ENCODE results near the gene ARMC10. TPM values are rescaled to one million over a fixed set of nuclear protein-coding genes. Genes with fewer than 3 reads are reported as not detected.

The ARMC10 gene
- total and polyA plus RNA-seq, 9 of the 15 experiments (the other 6 are each of a cell fraction or from before 2014, with no cell fraction given): 17.0 to 113 (median 72.6) TPM

DNA sequence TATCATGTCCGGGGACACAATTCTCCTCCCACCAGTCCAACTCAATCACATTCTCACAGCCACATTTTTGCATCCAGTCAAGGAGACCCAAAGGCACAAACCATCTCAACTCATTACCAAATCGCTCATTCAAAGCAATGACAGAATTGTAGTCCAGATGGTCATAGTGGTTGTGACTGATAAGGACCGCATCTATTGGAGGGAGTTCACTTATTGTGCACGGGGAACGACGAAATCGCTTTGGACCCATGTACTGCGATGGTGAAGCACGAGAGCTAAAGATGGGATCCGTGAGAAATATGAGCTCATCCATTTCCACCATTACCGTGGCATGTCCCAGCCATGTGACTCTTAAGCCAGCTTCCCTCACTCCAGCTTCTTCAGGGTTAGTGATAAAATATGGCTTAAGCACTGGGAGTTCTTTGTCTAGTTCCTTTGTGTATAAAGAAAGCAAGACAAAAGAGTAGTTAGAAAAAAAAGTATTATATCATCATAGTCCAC lies 44.9 kb downstream of the ARMC10 start (continued):
- TF ChIP-seq ZNF318 (IDR thresholded peaks at IDR 0.05; ENCODE audit: borderline replicate concordance in 1 of 2, low read depth in 1 of 2) (peak in 1 of 2 experiments; percentile 94; a peak in 2 of 4 replicates), MYNN (IDR thresholded peaks at IDR 0.05) (peak; percentile 94), MYNN (CRISPR knock-in tag; IDR thresholded peaks at IDR 0.05) (no peak), C11orf30 (IDR thresholded peaks at IDR 0.05; ENCODE audit: low read depth) (no peak), FOXK1 (CRISPR knock-in tag; IDR thresholded peaks at IDR 0.05; ENCODE audit: borderline replicate concordance) (0 out of 2 replicates have a peak, but pooled peaks have one; percentile 82), MTA2 (IDR thresholded peaks at IDR 0.05; ENCODE audit: low read depth) (peak; percentile 97), CEBPG (CRISPR knock-in tag; IDR thresholded peaks at IDR 0.05) (peak; percentile 47; the same call in 1 of the 2 replicates), CEBPG (tag; conservative IDR thresholded peaks at IDR 0.05 in 1 of 2, IDR thresholded peaks at IDR 0.05 in 1 of 2) (peak in 1 of 2 experiments; percentile 78; a peak in 2 of 4 replicates), ZBTB17 (CRISPR knock-in tag; IDR thresholded peaks at IDR 0.05) (peak; percentile 58; the same call in 1 of the 2 replicates), HDGF (IDR thresholded peaks at IDR 0.05) (no peak), PKNOX1 (IDR thresholded peaks at IDR 0.05) (peak; percentile 89), ATF4 (CRISPR knock-in tag; IDR thresholded peaks at IDR 0.05) (no peak), ZNF217 (CRISPR knock-in tag; IDR thresholded peaks at IDR 0.05) (no peak), PHF8 (IDR thresholded peaks at IDR 0.05; ENCODE audit: borderline replicate concordance, low read length) (no peak)
- TF ChIP-seq, protein P1, sequence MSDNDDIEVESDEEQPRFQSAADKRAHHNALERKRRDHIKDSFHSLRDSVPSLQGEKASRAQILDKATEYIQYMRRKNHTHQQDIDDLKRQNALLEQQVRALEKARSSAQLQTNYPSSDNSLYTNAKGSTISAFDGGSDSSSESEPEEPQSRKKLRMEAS (CRISPR knock-in tag; IDR thresholded peaks at IDR 0.05): peak; percentile 91

Data from K562 (cell line).